ENCODE results near the gene BMPR2. TPM values are rescaled to one million over a fixed set of nuclear protein-coding genes. Genes with fewer than 3 reads are reported as not detected.

The BMPR2 gene
- total RNA-seq, 1 donor from 2014 or later, result 65.7 TPM

DNA sequence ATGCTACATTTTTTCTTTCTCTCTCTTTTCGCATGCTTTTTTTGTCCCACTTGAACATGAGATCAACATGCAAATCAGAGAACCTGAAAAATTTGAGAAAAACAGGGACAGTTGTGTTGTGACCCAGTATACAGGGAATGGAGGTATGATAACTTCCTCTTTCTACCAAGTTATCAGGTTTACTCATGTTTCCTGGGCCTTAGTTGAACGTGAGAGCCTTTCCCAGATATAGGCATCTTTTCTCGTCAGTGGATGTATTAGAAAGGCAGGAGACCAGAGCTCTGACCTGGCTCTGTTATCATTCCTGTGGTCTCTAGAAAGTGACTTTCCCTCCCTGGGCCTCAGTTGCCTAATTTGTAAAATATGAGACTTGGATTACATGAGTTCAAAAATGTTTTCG is 228.6 kb downstream of the BMPR2 start:
- DNase-seq (ENCODE audit: low read depth), result no peak

DNA sequence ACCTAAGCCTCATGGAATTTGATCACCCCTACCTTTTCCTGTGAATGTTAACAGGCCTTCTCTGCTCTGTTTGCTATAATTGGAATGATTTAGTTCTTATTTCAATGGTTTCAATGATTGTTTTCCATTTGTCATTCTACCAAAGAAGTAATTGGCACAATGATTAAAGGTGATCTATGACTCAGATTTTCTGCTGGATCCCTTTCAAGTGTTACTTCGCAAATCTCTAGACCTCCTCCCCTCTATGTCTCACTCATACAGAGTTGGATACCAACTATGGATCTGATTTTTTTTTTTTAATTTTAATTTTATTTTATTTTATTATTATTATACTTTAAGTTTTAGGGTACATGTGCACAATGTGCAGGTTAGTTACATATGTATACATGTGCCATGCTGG is 229.0 kb downstream of the BMPR2 start:
- no peak for DNase-seq (ENCODE audit: low read depth)

GRCh38 chr2:202608142-202608852 is 232.2 kb downstream of the BMPR2 start:
- no peak for DNase-seq (ENCODE audit: low read depth)

DNA sequence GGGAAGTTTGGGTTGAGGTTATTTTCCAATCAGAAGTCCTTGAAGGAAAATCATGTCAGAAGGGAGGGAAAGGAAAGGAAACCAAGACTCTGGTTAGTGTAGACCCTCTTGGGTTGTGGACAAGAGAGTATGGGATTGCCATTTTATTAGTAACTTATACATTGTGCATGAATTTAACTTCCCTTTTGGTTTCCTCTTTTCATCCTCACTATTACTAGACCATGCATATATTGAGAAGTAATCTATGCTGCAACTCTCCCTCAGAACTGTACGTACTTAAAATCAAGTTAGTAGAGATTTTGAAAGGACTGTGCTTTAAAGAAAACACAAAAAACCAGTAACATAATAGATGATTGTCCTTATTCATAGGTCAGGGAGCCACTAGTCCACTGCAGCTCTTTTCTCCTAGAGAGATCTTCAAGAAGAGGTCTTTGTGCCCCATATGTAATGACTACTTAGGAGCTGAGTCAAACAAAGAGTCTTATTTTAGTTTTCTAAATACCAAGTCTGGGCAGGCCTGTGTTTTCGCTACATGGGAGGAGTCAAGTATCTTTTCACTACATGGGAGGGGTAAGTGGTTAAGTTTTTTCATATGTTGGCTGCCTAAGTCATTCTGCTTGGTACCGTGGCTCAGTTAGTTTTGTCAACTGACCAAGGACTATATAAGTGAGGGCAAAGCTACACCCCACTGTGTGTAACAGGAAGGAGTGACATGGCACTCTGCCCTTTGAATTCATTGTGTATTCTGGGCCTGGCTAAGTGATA is 233.4 kb downstream of the BMPR2 start:
- DNase-seq (ENCODE audit: low read depth), result no peak

DNA sequence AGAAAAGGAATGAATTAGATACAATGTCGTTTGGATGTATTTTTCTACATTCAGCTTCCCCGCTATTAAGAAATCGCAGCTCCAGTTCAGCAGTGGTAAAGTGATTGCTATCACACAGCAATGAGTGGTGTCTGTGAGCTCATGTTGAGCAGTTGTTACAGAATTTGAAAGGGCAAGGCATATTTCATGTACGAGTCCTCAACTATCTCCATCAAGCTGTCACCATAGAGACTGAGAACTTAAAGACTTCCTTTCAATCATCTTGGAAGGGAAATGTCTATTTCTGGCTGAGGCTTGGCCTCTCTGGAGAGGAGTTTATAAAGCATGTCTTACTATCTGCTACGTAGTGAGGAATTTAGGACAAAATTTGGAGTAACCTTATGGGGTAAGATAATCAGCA is 234.3 kb downstream of the BMPR2 start:
- no peak for DNase-seq (ENCODE audit: low read depth)

GRCh38 chr2:202612145-202612544 is 236.0 kb downstream of the BMPR2 start:
- no peak for DNase-seq (ENCODE audit: low read depth)

GRCh38 chr2:202613479-202613878 is 237.4 kb downstream of the BMPR2 start:
- no peak for DNase-seq (ENCODE audit: low read depth)

Other genes with a start within 250 kb of the BMPR2 start
- gene SUMO1, start 137.7 kb upstream of the BMPR2 start, total RNA-seq, result 133 and 241 TPM in 2 replicates
- 69.5 and 74.5 TPM in 2 replicates for gene NOP58, start 110.6 kb upstream of the BMPR2 start, total RNA-seq